Measurements from ENCODE around the gene HELZ. TPM values are rescaled to one million over a fixed set of nuclear protein-coding genes. Genes with fewer than 3 reads are reported as not detected.

HELZ gene
- total and polyA plus RNA-seq, 2 donors (not counting 1 experiment from before 2014, with no cell fraction given), result 10.4 to 97.8 TPM

- Histone ChIP-seq H3K36me3 (replicated peaks in 1 of 2; ENCODE audit: control extremely low read depth in 1 of 2, control insufficient read depth in 1 of 2, extremely low read depth in 1 of 2, insufficient read depth in 2 of 2, low read length in 1 of 2) (no peaks in the 10 kb centered on the region), H3K27ac (ENCODE audit: low read length in 2 of 2) (no peak overlapping the region), H2AFZ (ENCODE audit: insufficient read depth, low read depth, low read length, poor library complexity, severe bottlenecking) (no peak overlapping the region), H3K79me2 (ENCODE audit: control insufficient read depth, insufficient read depth, low read length) (no peaks in the 10 kb centered on the region), H3K4me3 (ENCODE audit: control extremely low read depth in 1 of 5, extremely low read depth in 1 of 5, insufficient read depth in 1 of 5, low read depth in 2 of 5, low read length in 4 of 5) (no peak overlapping the region), H3K9me3 (ENCODE audit: control extremely low read depth in 1 of 3, control insufficient read depth in 2 of 3, insufficient read depth in 1 of 3, low read length in 2 of 3) (no peaks in the 10 kb centered on the region), H3K4me2 (replicated peaks; ENCODE audit: low read depth, low read length, poor library complexity, severe bottlenecking) (no peak overlapping the region), H4K20me1 (ENCODE audit: control insufficient read depth, insufficient read depth, low read length, poor library complexity, severe bottlenecking) (no peaks in the 10 kb centered on the region), H3K4me1 (ENCODE audit: control insufficient read depth in 2 of 2, insufficient read depth in 2 of 2, low read length in 2 of 2) (no peaks in the 10 kb centered on the region), H3K27me3 (replicated peaks in 1 of 4; ENCODE audit: control extremely low read depth in 1 of 4, control insufficient read depth in 3 of 4, insufficient read depth in 4 of 4, low read length in 3 of 4) (peaks cover 0 to 2% (median 0%) of the 10 kb centered on the region in 4 experiments), H3K9ac (ENCODE audit: low read length) (no peak overlapping the region)
- intact Hi-C loops (cut with micrococcal nuclease), result no loop called here
- DNase-seq, result no peak
- H3K9me3 Mint-ChIP-seq (ENCODE audit: insufficient read depth), result no peaks in the 10 kb centered on the region
- H3K4me1 Mint-ChIP-seq, result no peaks in the 10 kb centered on the region
- H3K27ac Mint-ChIP-seq, result no peak overlapping the region
- no peak for TF ChIP-seq EZH2 (IDR thresholded peaks at IDR 0.05; ENCODE audit: borderline replicate concordance, insufficient read depth, low read depth, low read length, poor library complexity, severe bottlenecking)
- no peak for TF ChIP-seq CTCF (IDR thresholded peaks at IDR 0.05)
- 94% methylated on average over 4 of the region's 6 CpGs for WGBS (ENCODE audit: insufficient coverage)
- peaks cover 11% of the 10 kb centered on the region for H3K27me3 Mint-ChIP-seq
- CTCF ChIA-PET, result no interaction called here
- no peak overlapping the region for H3K4me3 Mint-ChIP-seq
- POLR2A ChIA-PET, result no interaction called here
- ATAC-seq (ENCODE audit: low read depth), result no peak
Observed at GRCh38 chr17:67040652-67041051, 204.3 kb downstream of the HELZ start.

GRCh38 chr17:67038861-67039365, 206.1 kb downstream of the HELZ start:
- Histone ChIP-seq H4K20me1 (ENCODE audit: control insufficient read depth, insufficient read depth, low read length, poor library complexity, severe bottlenecking) (no peaks in the 10 kb centered on the region), H3K9me3 (ENCODE audit: control extremely low read depth in 1 of 3, control insufficient read depth in 2 of 3, insufficient read depth in 1 of 3, low read length in 2 of 3) (no peaks in the 10 kb centered on the region), H3K4me3 (ENCODE audit: control extremely low read depth in 1 of 5, extremely low read depth in 1 of 5, insufficient read depth in 1 of 5, low read depth in 2 of 5, low read length in 4 of 5) (no peak overlapping the region), H3K4me2 (replicated peaks; ENCODE audit: low read depth, low read length, poor library complexity, severe bottlenecking) (no peak overlapping the region), H3K79me2 (ENCODE audit: control insufficient read depth, insufficient read depth, low read length) (no peaks in the 10 kb centered on the region), H3K36me3 (replicated peaks in 1 of 2; ENCODE audit: control extremely low read depth in 1 of 2, control insufficient read depth in 1 of 2, extremely low read depth in 1 of 2, insufficient read depth in 2 of 2, low read length in 1 of 2) (no peaks in the 10 kb centered on the region), H2AFZ (ENCODE audit: insufficient read depth, low read depth, low read length, poor library complexity, severe bottlenecking) (no peak overlapping the region), H3K9ac (ENCODE audit: low read length) (no peak overlapping the region), H3K27ac (ENCODE audit: low read length in 2 of 2) (no peak overlapping the region), H3K27me3 (replicated peaks in 1 of 4; ENCODE audit: control extremely low read depth in 1 of 4, control insufficient read depth in 3 of 4, insufficient read depth in 4 of 4, low read length in 3 of 4) (peaks cover 0 to 2% (median 0%) of the 10 kb centered on the region in 4 experiments), H3K4me1 (ENCODE audit: control insufficient read depth in 2 of 2, insufficient read depth in 2 of 2, low read length in 2 of 2) (no peaks in the 10 kb centered on the region)
- ATAC-seq (ENCODE audit: low read depth) (no peak), DNase-seq (no peak)
- CTCF ChIA-PET, result no interaction called here
- Mint-ChIP-seq H3K4me1 (no peaks in the 10 kb centered on the region), H3K27me3 (peaks cover 11% of the 10 kb centered on the region), H3K27ac (no peak overlapping the region), H3K9me3 (ENCODE audit: insufficient read depth) (no peaks in the 10 kb centered on the region), H3K4me3 (no peak overlapping the region)
- WGBS (ENCODE audit: insufficient coverage), result 80% methylated on average over 5 of the region's 5 CpGs
- POLR2A ChIA-PET, result no interaction called here
- no peak for TF ChIP-seq EZH2 (IDR thresholded peaks at IDR 0.05; ENCODE audit: borderline replicate concordance, insufficient read depth, low read depth, low read length, poor library complexity, severe bottlenecking)
- TF ChIP-seq CTCF (IDR thresholded peaks at IDR 0.05), result no peak
- intact Hi-C loops (cut with micrococcal nuclease), result no loop called here

All from B cell (primary cell).